Heart left ventricle (tissue), 16 donors: Measurements from ENCODE around the gene RPS15. TPM values are rescaled to one million over a fixed set of nuclear protein-coding genes. Genes with fewer than 3 reads are reported as not detected.

ENCODE experiments used
- ATAC-seq, 4 donors: fragments of 200-7000 bp; cut with Tn5 transposase; one replicate each; pipeline ENCODE4 v1.9.1; 2020 to 2022; ENCODE audit warnings: moderate library complexity in 4 of 4, mild to moderate bottlenecking in 3 of 4, moderate number of reproducible peaks in 1 of 4
- DNase-seq, 5 donors: peaks; one replicate each; pipeline ENCODE4 v3.0.0-alpha.2; 2020
- H3K27ac ChIP-seq, 12 donors: fragments of 200-600 bp; sonication (generic) in 4 of 12; one replicate each; pipeline versions ENCODE4 v1.5.0 to v1.8.0; 2016 to 2022; ENCODE audit warnings: mild to moderate bottlenecking in 2 of 12
- H3K27me3 ChIP-seq, 9 donors: fragments of 200-600 bp; sonication (generic) in 2 of 9; one replicate each; pipeline versions ENCODE4 v1.5.1 to v1.8.0; 2016 to 2022; ENCODE audit warnings: mild to moderate bottlenecking in 3 of 9
- H3K36me3 ChIP-seq, 9 donors: fragments of 200-600 bp; sonication (generic) in 2 of 9; one replicate each; pipeline versions ENCODE4 v1.5.0 to v1.8.0; 2018 to 2022; ENCODE audit warnings: mild to moderate bottlenecking in 2 of 9
- H3K4me1 ChIP-seq, 12 donors: fragments of 200-600 bp; sonication (generic) in 4 of 12; one replicate each; pipeline versions ENCODE4 v1.5.0 to v1.8.0; 2016 to 2022; ENCODE audit warnings: mild to moderate bottlenecking in 3 of 12
- H3K4me3 ChIP-seq, 12 donors: fragments of 200-600 bp; sonication (generic) in 4 of 12; one replicate each; pipeline versions ENCODE4 v1.5.0 to v1.8.0; 2017 to 2022; ENCODE audit warnings: mild to moderate bottlenecking in 9 of 12, moderate library complexity in 4 of 12
- H3K9me3 ChIP-seq, 12 donors: fragments of 200-600 bp; sonication (generic) in 4 of 12; one replicate each; pipeline versions ENCODE4 v1.5.0 to v1.8.0; 2016 to 2022; ENCODE audit warnings: mild to moderate bottlenecking in 1 of 12
- POLR2A ChIP-seq, 2 donors: fragments of 450-650 bp; IDR thresholded peaks; one replicate each; pipeline ENCODE4 v1.6.1; 2017; ENCODE audit warnings: antibody characterized with exemption in 2 of 2, mild to moderate bottlenecking in 2 of 2, moderate library complexity in 2 of 2
- WGBS, 4 donors: extraction: QIAGEN DNeasy Blood & Tissue Kit in 2 of 4; methylation state at CpG; one replicate each; pipeline versions ENCODE4 v1.1.5 to v1.1.7; 2013 to 2018; 5-methylcytosine and 5-hydroxymethylcytosine counted together
- intact Hi-C, 10 donors: fragments of 100-400 bp; cut with DNase I; formaldehyde crosslinking; loops; one replicate each; pipeline versions ENCODE4 v1.11.1 to v1.14.2; 2022
- polyA plus RNA-seq, 2 donors: library from polyadenylated mRNA; stranded (reverse); fragments of 200-250 nt; gene quantifications; one replicate each; pipeline ENCODE4 v1.2.3, GENCODE V29; 2013
- total RNA-seq, 9 donors: library from RNA; depleted of rRNA in 2 of 9; stranded (reverse); fragments of >200 nt in 2 of 9; fragmentation: NEBNext Ultra II Directional in 3 of 9; extraction: Animal tissue kit (Norgen Biotek cat#: 25700) in 3 of 9; gene quantifications; one replicate each; pipeline versions ENCODE4 v1.1.0 to v1.2.4, GENCODE V29; 2016 to 2023
- TF ChIP-seq, protein P1 (sequence below), 12 donors: fragments of 200-600 bp; sonication (generic) in 4 of 12; IDR thresholded peaks; one replicate each; pipeline versions ENCODE4 v1.5.0 to v1.8.0; 2018 to 2022; ENCODE audit warnings: antibody characterized with exemption in 12 of 12, mild to moderate bottlenecking in 5 of 12
- donor health status: ischemic (EF 13 %, LVEDD 7.1; RV severe dilation, severe dysfunction).
- donor health status: healthy with polysubstance abuse.
- donor health status: DM: no; HTN: yes; CAD: no.
- donor health status: DM: no; HTN: no; CAD: no.
- donor health status: ischemic (EF 25% LVEDD 6.9; RV normal size, moderate dysfunction).
- donor health status: ischemic (EF 25% LVEDD 5.7; RV mildly dilated, moderate dysfunction).
- donor health status: healthy.
- donor health status: DM: yes; HTN: yes; CAD: no.
- donor health status: ischemic (EF 35%, LVEDD 5.7; RV mildly dilated, moderate dysfunction).
- donor health status: nonischemic (EF 11% LVEDD 7.7; RV severe dilation, severe dysfunction).
- donor health status: DM: yes; HTN: yes; CAD: no.
- donor health status: PGD.
- donor health status: ischemic (EF 29% LVEDD 5.4; RV normal size, mild dysfunction).
- donor health status: nonischemic (EF 23%, LVEDD 6.1; RV moderate dilation, normal function).

RPS15 gene
- total and polyA plus RNA-seq, 11 donors = 468 to 2,683 (median 679) TPM

DNA sequence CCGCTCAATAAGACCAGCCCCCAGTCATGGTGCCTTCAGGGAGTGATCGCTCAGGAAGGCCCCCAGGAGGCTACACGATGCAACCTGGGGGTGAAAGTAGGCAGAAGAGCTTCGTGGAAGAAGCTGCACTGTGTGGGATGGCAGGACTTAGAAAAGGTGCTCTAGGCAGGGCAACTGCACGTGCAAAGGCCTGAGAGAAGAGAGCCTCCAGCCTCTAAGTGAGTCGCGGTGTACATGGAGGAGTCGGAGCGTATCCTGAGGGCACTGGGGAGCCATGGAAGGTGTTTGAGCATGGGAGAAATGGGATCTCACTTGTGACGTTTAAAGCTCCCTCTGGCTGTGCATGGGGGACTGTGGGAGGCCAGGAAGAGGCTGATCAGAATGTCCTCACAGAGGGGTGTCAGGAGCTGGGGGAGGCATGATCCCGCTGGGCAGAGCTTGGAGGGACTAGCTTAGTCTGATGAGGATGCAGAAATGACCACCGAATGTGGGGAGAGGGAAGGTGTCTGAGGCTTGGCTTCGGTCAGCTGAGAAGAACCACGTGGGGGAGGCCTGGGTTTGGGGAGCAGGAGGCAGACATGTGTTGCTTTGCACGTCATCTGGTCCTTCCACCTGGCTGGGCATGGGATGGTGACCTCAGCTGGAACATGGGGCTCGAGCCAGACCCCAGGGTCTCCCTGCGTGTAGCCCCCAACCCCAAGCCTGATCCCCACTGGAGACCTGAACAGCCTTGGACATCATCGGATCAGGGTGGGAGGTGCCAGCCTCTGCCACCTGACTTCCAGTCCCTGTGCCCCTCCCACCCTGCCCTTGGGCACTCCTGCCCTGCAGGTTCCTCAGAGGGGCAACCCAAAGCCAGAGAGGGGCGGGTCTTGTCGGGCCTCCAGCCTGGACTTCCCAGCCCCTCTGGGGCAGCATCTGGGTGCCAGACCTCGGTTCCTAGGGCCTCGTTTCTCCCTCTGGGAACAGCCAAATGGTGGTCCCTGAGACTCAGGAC is 12.8 kb downstream of the RPS15 start:
- Histone ChIP-seq H3K27me3 (peaks cover 65 to 100% (median 91%) of the 10 kb centered on the region in 9 donors), H3K27ac (no peak overlapping the region), H3K4me1 (peaks cover 0 to 52% (median 17%) of the 10 kb centered on the region in 12 donors), H3K4me3 (no peak overlapping the region), H3K36me3 (no peaks in the 10 kb centered on the region), H3K9me3 (no peaks in the 10 kb centered on the region)
- no peak for TF ChIP-seq POLR2A (IDR thresholded peaks at IDR 0.05)
- TF ChIP-seq, protein P1, sequence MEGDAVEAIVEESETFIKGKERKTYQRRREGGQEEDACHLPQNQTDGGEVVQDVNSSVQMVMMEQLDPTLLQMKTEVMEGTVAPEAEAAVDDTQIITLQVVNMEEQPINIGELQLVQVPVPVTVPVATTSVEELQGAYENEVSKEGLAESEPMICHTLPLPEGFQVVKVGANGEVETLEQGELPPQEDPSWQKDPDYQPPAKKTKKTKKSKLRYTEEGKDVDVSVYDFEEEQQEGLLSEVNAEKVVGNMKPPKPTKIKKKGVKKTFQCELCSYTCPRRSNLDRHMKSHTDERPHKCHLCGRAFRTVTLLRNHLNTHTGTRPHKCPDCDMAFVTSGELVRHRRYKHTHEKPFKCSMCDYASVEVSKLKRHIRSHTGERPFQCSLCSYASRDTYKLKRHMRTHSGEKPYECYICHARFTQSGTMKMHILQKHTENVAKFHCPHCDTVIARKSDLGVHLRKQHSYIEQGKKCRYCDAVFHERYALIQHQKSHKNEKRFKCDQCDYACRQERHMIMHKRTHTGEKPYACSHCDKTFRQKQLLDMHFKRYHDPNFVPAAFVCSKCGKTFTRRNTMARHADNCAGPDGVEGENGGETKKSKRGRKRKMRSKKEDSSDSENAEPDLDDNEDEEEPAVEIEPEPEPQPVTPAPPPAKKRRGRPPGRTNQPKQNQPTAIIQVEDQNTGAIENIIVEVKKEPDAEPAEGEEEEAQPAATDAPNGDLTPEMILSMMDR (IDR thresholded peaks at IDR 0.05) = no peak
- ATAC-seq (no peak), DNase-seq (no peak)
- WGBS, 4 donors = 57 to 60% (median 59%) methylated on average over 22 of the region's 22 CpGs
- intact Hi-C loops = loop anchor here in 1 of 10 donors (10.0 kb wide), 1 partner anchor 136 kb away; no protein-coding TSS in a partner anchor

DNA sequence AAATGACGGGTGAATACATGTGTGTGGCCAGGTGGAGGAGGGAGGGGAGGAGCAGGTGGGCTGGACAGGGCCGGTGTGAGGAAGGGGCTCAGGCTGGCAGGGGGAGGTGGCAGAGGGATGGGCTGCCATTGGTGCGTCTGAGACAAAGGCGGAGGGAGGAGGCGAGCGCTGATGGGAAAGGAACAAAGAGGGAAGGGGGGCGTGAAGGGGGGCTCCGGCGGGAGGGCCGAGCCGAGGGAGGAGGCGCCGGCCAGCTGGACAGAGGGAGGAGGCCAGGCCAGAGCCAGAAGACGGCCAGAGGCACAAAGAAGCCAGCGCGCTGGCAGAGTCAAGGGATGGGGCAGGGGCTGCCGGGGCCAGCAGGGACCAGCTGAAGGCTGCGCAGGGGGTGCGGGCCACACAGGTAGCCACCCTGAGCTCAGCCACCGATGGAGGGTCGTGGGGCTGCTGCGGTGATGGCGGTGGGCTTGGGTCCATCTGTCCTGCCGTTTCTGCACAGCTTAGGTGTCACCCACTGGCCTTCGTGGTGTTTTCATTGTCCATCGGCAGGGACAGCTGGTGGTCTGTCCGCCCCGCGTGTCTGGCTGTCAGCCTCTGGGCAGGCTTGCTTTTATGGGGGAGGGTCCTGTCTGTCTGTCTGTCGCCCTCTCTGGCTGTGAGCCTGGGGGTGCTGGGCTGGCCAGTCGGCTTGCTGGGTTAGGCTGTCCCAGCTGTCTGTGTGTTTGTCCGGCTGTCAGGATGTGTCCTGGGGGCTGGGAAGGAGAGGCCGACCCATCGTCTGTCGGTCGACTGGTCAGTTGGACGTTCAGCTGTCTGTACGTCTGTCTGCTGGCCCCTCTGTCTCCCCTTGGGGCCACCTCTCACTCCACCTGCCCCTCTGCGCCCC is 14.0 kb downstream of the RPS15 start:
- Histone ChIP-seq H3K4me3 (no peak overlapping the region), H3K27ac (no peak overlapping the region), H3K27me3 (peaks cover 65 to 100% (median 91%) of the 10 kb centered on the region in 9 donors), H3K36me3 (no peaks in the 10 kb centered on the region), H3K9me3 (no peaks in the 10 kb centered on the region), H3K4me1 (peaks cover 0 to 52% (median 20%) of the 10 kb centered on the region in 12 donors)
- intact Hi-C loops = loop anchor here in 1 of 10 donors (10.0 kb wide), 1 partner anchor 137 kb away; no protein-coding TSS in a partner anchor
- DNase-seq (peak in 1 of 5 donors; percentile 48), ATAC-seq (no peak)
- no peak for TF ChIP-seq POLR2A (IDR thresholded peaks at IDR 0.05)
- TF ChIP-seq, protein P1 (IDR thresholded peaks at IDR 0.05) = no peak
- 31 to 38% (median 36%) methylated on average over 29 to 39 of the region's 39 CpGs for WGBS, 4 donors

DNA sequence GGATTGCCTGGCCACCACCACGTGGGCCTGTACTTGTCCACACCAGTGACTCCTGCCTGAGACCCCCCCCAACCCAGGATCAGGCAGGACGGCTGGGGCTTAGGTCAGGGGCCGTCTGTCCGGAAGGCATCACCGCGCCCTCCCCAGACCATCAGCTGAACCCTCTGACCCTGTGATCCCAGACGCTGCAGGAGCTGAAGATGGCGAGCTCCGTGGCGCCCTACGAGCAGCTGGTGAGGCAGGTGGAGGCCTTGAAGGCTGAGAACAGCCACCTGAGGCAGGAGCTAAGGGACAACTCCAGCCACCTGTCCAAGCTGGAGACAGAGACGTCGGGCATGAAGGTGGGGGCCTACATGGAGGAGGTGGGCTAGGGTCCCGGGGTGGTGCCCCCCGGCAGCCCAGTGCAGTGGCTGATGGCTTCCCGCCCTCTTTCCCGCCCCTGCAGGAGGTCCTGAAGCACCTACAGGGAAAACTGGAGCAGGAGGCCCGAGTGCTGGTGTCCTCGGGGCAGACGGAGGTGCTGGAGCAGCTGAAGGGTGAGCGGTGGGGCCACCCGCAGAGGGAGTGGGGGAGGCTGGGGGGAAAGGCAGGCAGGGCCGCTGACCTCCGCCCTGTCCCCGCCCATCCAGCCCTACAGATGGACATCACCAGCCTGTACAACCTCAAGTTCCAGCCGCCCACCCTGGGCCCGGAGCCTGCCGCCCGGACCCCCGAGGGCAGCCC is 14.8 kb downstream of the RPS15 start:
- 59 to 70% (median 65%) methylated on average over 12 to 30 of the region's 30 CpGs for WGBS, 4 donors

More for the DNA sequence above, 14.8 kb downstream of the RPS15 start:
- DNase-seq = no peak
- TF ChIP-seq, protein P1 (IDR thresholded peaks at IDR 0.05) = no peak
- no peak for TF ChIP-seq POLR2A (IDR thresholded peaks at IDR 0.05)
- no peak overlapping the region for H3K27ac ChIP-seq
- no peak overlapping the region for H3K4me3 ChIP-seq
- intact Hi-C loops = loop anchor here in 1 of 10 donors (10.0 kb wide), 1 partner anchor 138 kb away; no protein-coding TSS in a partner anchor
- peaks cover 0 to 53% (median 20%) of the 10 kb centered on the region in 12 donors for H3K4me1 ChIP-seq
- no peaks in the 10 kb centered on the region for H3K36me3 ChIP-seq
- no peak for ATAC-seq
- H3K27me3 ChIP-seq = peaks cover 65 to 98% (median 88%) of the 10 kb centered on the region in 9 donors
- H3K9me3 ChIP-seq = no peaks in the 10 kb centered on the region
